ENCODE results near the gene TSPO. TPM values are rescaled to one million over a fixed set of nuclear protein-coding genes. Genes with fewer than 3 reads are reported as not detected.

Gene TSPO
- total RNA-seq, 1 experiment from 2014 or later = 532 TPM

DNA sequence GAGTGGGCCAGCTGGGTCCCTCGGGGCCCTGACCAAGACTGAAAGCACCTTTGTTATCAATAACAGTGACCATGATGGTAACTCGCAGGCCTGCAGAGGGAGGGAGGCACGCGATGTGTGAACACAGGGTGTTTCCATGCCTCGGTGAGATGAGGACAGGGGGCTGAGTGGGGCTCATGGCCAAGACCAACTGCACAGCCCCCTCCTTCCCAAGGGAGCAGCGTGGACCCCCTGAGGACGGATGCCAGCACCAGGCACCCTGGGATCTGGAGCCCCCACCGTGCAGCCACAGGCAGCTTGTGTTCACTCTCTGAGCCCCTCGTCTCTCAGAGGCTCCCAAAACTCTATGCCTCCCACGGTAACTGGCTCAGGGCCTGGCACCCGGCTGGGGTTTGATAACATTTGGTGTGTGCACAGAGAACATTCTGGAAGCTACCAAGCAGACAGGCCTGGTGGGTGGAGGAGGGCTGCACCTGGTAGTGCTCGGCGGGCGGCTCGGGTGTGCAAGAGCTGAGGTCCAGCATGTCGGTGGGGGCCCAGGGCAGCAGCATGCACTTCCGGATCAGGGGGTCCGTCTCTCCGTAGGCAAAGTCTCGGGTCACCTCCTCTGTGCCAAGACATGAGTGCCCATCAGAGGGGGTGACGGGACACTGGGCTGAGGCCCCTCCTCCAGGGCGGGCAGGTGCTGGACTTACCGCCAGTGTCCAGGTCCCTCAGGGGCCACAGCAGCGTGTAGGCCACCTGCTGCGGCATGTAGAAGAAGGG lies 28.0 kb downstream of the TSPO start:
- no peak for DNase-seq (ENCODE audit: low spot score)

DNA sequence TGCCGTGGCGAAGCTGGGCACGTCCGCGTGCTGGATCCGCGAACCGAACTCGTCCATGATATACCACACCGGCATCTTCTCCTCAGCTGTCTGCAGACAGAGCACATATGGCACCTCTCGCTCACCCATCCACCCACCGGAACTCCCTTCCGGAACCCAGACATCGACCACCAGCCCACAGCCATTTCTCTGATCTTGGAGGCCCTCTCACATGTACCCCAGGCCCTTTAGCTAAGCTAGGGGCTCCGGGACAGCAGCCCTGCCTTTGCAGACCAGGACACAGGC lies 28.5 kb downstream of the TSPO start:
- no peak for DNase-seq (ENCODE audit: low spot score)

DNA sequence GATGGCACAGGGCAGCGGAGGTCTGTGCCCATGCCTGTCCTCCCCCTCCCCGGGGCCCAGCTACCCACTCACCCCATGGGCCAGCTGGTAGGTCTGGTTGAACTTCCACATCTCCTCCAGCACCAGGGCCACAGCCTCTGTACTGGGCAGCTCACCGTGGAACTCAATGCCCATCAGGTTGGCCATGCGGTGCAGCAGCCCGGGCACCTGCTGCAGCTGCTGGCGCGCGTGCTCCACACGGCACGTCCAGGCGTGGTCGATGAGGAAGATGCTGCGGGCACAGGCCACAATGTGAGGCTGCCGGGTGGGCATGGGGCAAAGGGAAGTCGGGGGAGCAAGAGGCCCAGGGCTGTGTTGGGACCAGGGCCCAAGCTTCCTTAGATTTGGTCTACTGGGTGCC lies 29.3 kb downstream of the TSPO start:
- no peak for DNase-seq (ENCODE audit: low spot score)

DNA sequence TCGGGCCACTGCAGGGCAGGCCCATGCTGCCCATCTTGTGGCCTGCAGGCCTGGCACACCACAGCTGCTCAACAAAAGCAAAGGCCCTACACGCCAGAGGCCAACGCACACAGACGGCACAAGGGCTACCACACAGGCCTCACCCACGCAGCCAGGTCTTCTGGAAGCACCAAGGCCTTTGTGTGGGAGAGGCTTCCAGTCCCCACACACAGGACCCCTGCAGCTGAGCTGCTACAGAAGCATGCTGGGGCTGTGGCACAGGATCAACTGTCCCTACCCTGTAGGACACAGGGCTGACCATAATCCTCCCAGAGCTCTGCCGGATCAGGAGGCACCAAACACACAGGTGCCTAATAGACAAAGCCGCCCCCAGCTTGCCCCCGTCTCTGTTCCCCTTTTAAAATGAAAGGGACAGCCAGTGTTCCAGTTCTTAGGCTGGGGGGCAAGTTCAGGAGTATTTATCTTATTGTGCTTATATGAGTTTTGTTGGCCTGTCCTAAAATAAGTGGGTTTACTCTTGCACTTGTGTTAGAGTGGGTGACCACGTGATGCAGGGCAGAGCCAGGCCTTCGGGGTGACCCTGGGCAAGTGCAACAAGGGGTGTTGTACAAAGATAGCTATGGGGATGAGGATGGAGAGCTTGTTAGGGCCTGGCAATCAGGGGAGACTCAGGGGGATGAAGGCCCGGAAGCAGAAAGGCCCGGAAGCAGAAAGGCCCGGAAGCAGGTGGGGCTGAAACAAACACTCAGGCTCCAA lies 30.1 kb downstream of the TSPO start:
- no peak for DNase-seq (ENCODE audit: low spot score)

DNA sequence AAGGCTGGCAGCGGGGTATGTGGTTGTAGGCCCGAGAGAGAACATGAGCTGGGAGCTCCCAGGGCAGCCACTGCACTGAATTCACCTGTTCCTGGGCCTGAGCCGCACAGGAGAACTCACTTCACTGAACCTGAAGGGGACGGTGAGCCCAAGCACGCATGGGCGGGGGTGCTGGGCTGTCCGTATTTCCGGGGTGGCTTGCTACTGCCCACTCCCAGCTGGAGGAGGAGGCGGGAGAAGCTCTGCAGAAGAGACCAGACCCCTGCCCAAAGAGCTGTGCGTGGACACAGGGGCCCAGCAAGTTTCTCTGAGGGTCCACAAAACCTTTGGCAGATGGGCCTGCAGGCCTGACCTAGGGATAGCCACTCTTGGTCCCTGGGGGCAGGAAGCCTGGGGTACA lies 30.8 kb downstream of the TSPO start:
- no peak for DNase-seq (ENCODE audit: low spot score)

DNA sequence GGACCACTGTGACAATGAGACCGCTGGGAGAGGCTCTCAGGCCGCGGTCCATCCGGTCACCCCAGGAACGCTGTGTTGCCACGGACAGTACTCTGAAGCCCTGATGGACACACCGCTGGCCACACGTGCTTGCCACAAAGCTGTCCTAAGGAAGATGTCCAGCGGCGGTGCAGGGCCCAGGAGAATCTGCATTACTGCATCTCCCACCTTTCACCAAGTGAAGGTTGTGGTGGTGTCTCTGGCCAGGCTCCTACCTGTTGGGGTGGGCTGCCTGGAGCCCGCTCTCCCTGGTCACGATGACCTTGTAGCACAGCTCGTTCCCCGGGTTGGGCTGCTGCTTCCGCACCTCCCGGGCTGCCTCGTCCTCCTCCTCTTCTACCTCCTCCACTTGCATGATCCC lies 31.4 kb downstream of the TSPO start:
- DNase-seq (ENCODE audit: low spot score) = no peak

DNA sequence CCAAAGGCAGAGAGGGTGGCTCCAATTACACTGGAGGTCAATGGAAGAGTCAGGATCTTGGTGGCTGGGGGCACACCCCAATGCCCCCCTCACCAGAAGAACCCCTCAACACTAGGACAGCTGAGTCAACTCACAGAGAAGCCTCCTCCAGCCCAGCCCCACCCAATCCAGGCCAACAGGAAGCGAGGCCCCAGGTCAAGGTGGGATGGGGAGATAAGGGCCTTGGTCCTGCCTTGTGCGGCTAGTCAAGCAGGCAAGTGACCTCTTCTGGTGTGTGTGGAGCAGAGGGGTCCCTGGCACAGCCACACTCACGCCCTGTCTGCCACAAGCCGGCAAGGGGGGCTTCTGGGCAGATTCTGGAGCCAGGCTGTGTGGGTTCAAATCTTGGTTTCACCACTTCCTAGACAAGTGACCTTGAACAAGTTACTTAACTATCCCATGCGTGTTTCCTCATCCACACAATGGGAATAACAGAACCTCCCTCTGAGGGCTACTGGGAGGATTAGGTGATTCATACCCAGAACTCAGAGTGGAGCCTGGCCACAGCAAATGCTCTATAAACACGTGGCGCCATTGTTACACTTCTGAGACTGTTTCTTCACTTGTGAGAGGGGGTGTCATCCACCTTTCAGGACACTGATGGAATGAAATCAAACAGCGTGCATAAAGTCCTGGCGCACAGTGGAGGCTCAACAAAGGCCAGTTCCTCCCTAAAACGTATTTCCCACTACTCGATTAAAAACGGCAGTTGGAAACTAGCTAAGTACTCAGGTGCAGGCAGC lies 32.3 kb downstream of the TSPO start:
- DNase-seq (ENCODE audit: low spot score) = no peak

DNA sequence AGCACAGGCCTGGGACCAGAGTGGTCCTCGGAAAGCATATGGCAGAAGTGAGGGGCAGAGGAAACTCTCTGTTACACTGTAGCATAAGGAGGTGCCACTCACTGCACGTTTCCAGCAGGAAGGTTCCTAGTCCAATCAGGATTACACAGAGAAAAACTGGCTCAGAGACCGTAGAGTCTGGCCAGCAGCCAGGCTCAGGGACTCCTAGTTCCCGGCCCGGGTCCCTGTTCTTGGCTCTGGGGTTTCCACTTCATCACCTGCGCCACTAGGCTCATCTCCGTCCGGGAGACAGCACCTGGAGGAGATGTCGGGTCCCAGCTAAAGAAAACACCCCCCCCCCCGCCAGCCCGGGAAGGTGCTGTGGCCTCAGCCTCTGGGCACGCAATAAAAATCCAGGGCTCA lies 34.5 kb downstream of the TSPO start:
- peak; percentile 61 for DNase-seq (ENCODE audit: low spot score)

DNA sequence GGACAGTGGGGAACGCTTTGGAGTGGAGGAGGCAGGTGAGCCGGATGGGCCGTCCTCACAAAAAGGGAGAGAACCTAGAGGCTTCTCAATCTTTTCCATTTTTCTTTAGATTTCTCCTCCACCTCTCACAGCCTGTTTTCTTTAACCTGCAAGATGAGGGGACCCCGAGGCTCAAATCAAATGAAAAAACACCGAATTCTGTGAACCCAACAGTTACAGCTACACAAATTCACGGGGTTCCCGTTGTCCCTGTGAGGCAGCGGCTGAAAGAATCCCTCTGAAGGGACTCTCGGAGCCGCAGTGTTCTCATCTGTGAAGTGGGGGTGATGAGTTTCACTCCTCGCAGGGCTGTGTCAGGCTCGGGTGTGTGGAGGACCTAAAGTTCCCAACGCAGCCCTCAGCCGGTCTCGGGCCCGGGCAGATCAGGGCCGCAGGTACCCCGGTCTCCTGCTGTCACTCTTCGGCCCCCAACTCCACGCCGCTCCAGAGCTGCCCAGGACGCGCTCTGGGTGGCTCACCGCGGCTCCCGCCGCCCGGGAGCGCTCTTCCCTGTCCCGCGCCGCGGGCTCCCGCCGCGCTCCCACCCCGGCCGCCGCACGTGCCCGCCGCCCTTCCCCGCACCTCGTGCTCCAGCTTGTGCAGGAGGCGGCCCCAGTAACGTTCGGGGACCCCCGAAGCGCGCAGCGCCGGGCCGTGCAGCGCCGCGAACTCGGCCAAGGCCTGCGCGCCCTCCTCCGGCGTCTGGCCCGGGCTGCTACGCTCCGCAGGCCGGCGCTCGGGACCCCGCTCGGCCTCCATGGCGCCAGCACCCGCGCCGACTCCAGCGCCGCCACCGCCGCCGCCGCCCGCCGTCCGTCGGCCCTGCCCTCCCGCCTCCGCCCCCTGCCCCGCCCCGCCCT lies 35.2 kb downstream of the TSPO start, which contains the start of gene TTLL12:
TSS of gene TTLL12 (minus strand) at position 863 of the 899 bp plus-strand sequence. CDS start at position 798, 65 bp downstream.
- peak; percentile 29 for DNase-seq (ENCODE audit: low spot score)

DNA sequence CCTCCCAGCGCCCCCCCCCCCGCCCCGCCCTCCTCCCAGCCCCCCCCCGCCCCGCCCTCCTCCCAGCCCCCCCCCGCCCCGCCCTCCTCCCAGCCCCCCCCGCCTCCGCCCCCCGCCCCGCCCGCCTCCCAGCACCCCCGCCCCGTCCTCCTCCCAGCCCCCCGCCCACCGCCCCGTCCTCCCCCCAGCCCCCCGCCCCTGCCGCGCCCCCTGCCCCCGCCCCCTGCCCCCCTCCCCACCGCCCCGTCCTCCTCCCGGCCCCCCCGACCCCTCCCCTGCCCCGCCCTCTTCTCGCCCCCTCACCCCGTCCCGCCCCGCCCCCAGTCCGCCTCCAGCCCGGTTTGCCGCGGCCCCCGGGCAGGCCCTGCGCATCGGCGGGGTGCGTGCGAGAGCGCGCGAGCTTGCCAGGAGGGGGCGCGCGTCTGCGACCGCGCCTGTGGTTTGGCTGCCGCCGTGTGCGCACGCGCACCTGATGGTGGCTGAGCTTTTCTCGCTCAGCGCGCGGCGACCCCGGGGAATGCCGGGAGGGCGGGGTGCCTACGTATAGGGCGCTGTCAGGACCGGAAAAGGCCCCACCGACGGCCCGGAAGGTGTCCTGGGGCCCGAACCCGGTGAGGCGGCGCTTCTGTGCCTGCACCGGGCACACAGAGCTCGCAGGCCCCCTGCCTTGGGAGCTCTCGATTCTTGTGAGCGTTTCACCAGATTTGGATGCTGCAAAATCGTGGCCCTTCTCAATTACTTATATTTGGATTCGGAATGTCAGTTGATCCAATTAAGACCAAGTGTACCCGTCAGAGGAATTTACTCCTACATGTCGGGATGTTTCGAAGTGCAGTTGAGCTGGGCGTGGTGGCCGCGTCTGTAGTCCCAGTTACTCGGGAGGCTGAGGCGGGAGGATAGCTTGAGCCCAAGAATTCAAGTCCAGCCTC lies 36.1 kb downstream of the TSPO start:
- peak; percentile 92 for DNase-seq (ENCODE audit: low spot score)

DNA sequence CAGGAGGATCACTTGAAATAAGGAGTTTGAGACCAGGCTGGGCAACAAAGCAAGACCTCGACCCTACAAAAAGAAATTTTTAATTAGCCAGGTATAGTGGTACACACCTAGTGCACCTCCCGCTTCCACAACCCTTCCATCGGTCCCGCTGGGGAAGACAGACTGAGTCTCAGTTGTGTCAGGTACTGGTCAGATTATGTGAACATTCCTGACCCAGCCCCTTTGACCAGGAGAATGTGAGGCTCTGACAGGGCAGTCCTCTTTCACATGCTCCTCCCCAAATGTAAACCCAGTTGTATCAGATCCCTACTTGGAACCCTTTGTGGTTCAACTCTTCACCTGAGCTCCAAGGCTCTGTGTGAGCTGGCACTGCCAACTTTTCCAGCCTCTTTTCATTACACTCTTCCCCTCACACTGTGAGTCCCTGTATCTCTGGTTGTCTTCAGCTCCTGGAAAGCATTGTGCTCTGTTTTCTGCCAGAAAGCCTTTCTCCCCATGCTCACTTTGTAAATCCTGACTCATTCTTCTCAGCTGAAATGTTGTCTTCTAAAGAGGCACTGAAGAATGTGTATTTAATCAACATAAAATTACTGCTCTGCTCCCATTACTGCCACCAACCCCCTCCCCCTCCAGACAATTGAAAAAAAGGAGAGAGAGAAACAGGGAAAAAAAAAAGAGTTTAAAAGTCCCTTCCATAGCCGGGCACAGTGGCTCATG lies 37.6 kb downstream of the TSPO start:
- no peak for DNase-seq (ENCODE audit: low spot score)

DNA sequence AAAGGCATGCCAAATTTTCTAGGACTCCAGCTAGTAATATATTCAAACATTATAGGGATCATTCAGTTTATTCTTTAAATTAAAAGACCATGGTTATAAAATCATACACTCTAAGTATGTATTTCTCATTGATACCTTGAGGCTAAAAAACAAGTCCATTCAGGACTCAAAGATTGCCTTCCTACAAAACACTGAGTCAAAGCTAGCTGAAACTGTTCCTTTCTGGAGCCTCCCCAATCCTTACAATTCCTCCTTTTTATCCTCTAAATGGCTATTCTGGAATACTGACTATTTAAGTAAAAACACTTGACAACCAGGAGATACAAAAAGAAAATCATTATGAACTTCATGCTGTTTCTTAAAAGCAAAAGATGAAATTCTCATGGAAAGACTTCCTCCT lies 40.5 kb downstream of the TSPO start:
- no peak for DNase-seq (ENCODE audit: low spot score)

DNA sequence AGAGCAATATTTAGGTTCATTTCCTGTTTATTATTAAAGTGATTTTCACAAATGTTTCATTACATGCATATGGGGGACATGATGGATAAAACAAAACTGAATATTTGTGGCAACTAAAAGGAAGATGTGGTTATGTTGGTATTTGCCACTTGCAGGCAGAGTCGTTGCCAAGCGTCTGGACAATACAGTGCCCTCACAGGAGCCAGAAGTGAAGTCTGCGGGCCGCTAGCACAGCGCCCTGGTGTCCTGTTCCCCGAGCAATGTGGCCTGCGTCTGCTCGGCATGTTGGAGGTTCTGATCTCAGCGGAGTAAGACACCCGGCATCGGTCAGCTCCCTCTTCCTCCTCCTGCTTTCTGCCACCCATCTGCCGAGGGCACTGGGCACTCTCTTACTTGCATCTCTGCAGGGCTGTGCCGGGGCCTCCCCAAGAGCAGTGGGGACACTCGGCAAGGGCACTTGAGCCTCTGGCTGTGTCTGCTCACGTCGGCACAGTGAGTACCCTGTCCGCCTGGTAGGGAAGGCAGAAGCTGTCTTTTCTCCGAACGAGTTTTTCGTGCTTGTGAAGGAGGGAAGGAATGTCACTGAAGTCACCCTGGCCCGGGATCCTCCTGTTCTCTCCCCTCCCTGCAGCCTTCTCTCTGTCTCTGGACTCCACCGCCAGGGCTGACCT lies 46.0 kb downstream of the TSPO start:
- no peak for DNase-seq (ENCODE audit: low spot score)

DNA sequence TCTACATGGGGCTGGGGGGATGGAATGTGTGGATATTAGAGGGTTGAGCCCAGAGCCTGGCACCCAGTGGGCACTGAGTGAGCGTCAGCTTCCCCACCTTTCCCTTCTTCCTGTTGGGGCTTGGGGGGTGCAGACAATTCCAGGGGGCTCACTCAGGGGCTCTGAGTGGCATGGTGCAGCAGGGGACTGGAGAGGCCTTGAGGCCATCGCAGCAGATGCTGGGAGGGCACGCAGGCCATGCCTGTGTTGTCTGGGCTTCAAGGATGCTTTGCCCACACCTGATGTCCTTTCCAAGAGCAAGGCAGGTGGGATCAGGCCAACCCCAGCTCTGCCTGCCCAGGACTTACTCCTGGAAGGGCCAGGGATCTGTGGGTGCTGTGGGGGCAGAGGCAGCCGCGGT lies 46.8 kb downstream of the TSPO start:
- DNase-seq (ENCODE audit: low spot score) = no peak

DNA sequence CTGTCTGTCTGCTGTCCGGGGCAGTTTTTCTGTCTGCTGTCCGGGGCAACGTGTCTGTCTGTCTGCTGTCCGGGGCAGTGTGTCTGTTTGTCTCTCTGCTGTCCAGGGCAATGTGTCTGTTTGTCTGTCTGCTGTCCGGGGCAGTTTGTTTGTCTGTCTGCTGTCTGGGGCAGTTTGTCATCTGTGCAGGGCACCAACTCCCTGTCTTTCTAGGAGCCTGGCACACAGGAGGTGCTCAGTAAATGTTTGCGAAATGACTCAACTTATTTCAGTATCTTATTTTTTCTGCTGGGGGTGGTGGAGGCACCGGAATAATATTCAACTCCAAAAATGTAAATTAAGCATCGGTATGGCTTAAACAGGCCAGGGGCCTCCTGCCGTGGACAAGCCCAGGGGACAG lies 47.6 kb downstream of the TSPO start:
- DNase-seq (ENCODE audit: low spot score) = no peak

DNA sequence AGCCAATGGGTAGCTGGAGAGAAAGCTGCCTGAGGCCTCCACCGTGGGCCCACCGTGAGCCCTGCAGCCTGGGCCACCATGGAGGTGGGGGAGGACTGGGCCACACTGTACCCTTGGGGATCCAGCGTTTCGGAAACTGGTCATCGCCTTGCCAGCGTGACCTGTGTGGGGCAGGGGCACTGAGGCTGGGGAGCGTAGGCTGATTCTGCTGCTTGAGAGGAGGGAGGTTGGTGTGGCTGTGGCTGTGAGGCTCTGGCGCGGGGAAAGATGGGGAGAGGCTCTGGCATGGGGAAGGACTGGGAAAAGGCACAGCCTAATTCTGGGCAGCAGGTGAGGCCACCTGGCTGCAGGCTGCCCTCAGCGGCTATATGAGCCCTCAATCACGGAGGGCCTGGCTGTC lies 48.2 kb downstream of the TSPO start:
- DNase-seq (ENCODE audit: low spot score) = no peak

DNA sequence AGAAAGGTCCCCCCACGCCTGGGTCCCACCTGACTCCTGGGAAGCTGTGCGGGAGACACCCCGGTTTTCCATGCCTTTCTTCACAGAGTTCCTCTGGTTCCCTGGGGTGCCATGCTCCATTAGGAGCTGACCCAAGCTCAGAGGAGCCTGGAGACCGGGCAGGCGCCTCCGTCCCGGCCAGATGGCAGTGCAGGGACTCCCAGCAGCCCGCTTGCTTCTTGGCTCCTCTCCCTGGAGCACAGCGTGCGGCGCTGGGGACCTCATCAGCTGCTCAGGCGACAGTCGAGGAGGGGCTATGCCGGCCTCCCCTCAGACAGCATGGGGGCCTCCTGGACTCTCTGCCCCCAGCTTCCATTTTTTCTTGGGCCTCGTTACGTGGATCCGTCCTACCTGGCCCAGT lies 48.7 kb downstream of the TSPO start:
- no peak for DNase-seq (ENCODE audit: low spot score)

DNA sequence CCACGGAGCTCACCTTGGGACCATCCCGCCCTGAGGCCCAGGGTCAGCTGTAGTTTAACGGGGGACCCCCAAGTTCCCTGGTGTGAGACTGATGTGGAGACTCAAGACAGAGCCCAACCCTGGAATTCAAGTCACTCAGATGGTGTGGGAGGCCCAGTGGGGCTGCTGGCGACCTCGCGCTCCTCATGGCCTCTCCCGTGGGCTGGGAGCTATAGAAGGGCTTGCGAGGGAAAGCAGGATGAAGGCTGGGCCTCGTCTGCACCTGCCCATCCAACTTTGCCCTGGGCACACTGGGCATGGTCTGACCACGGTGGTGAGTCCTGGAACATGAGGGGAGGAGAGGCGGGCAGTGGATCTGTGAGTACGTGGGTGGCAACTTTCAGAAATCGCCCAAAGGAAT lies 49.2 kb downstream of the TSPO start:
- DNase-seq (ENCODE audit: low spot score) = no peak
